ENCODE results near the gene CDKAL1. TPM values are rescaled to one million over a fixed set of nuclear protein-coding genes. Genes with fewer than 3 reads are reported as not detected.

CDKAL1 gene
- total and polyA plus RNA-seq, 9 of the 15 experiments (the other 6 are each of a cell fraction or from before 2014, with no cell fraction given), result 11.2 to 36.3 (median 20.1) TPM

GRCh38 chr6:20775981-20776380 is 241.7 kb downstream of the CDKAL1 start:
- H3K4me2 ChIP-seq (ENCODE audit: insufficient read depth, low read length), result no peak overlapping the region
- no peaks in the 10 kb centered on the region for H3K79me2 ChIP-seq (ENCODE audit: control insufficient read depth, insufficient read depth, low read length)
- 0 out of 3 replicates have a peak, but pooled peaks cover under 1% of the 10 kb centered on the region for H3K36me3 ChIP-seq (ENCODE audit: control insufficient read depth, insufficient read depth, low read length)
- ATAC-seq (no peak), FAIRE-seq (no peak), DNase-seq (ENCODE audit: extremely low read depth in 1 of 4, low spot score in 3 of 4) (no peak)
- ChIA-PET POLR2A (no interaction called here), CTCF (ENCODE audit: low intra/inter-chr PET ratio) (no interaction called here)
- in situ Hi-C loops (cut with MboI), result no loop called here
- H3K4me3 ChIP-seq, result no peak overlapping the region
- H3K4me1 ChIP-seq (replicated peaks in 1 of 2; ENCODE audit: control insufficient read depth in 2 of 2, insufficient read depth in 2 of 2, low read length in 2 of 2), result no peaks in the 10 kb centered on the region
- WGBS (ENCODE audit: insufficient coverage, low coverage, missing lambda C conversion rate), result 96% methylated on average over 1 of the region's 1 CpG
- no peaks in the 10 kb centered on the region for H3K9me3 ChIP-seq (replicated peaks; ENCODE audit: control insufficient read depth, insufficient read depth, low read depth, low read length)
- no peaks in the 10 kb centered on the region for H3K9me1 ChIP-seq (ENCODE audit: control insufficient read depth, insufficient read depth, low read length)
- intact Hi-C loops (cut with micrococcal nuclease), result no loop called here
- no peak overlapping the region for H3K9ac ChIP-seq (ENCODE audit: insufficient read depth in 1 of 2, low read depth in 2 of 2, low read length in 2 of 2)
- no peak overlapping the region for H2AFZ ChIP-seq (ENCODE audit: low read depth, low read length)
- no peak overlapping the region for H3K27ac ChIP-seq (ENCODE audit: extremely low read depth, low read depth, low read length)
- H4K20me1 ChIP-seq (replicated peaks; ENCODE audit: control insufficient read depth, insufficient read depth, low read length), result no peaks in the 10 kb centered on the region
- no TSS peak for BruUV-seq (replicated peaks)
- no peaks in the 10 kb centered on the region for H3K27me3 ChIP-seq (ENCODE audit: control insufficient read depth in 2 of 2, insufficient read depth in 2 of 2, low read length in 2 of 2)
- no peak for TF ChIP-seq SAFB (IDR thresholded peaks at IDR 0.05; ENCODE audit: borderline replicate concordance, low read depth, low read length)
- no peak for TF ChIP-seq SP1 (CRISPR knock-in tag; IDR thresholded peaks at IDR 0.05)
- TF ChIP-seq MCM3 (IDR thresholded peaks at IDR 0.05), result no peak
- no peak for TF ChIP-seq SMARCC2 (IDR thresholded peaks at IDR 0.05; ENCODE audit: low read depth)
- TF ChIP-seq HMGN3 (IDR thresholded peaks at IDR 0.05; ENCODE audit: borderline replicate concordance, extremely low read depth, insufficient read length, low read depth, low read length), result no peak
- TF ChIP-seq ZNF277 (CRISPR knock-in tag; IDR thresholded peaks at IDR 0.05; ENCODE audit: borderline replicate concordance), result no peak
- TF ChIP-seq WHSC1 (IDR thresholded peaks at IDR 0.05; ENCODE audit: low read length), result no peak
- no peak for TF ChIP-seq DEAF1 (CRISPR knock-in tag; IDR thresholded peaks at IDR 0.05)
- no peak for TF ChIP-seq CSDE1 (IDR thresholded peaks at IDR 0.05)
- TF ChIP-seq HDAC1 (IDR thresholded peaks at IDR 0.05), result no peak
- TF ChIP-seq TRIM28 (IDR thresholded peaks at IDR 0.05), result no peak
- TF ChIP-seq MLX (CRISPR knock-in tag; conservative IDR thresholded peaks at IDR 0.05), result no peak
- TF ChIP-seq HMGXB4 (CRISPR knock-in tag; IDR thresholded peaks at IDR 0.05), result no peak
- no peak for TF ChIP-seq ZNF764 (CRISPR knock-in tag; IDR thresholded peaks at IDR 0.05; ENCODE audit: low read depth)

Measured in K562 (cell line).